T-helper 9 cell (primary cell): ENCODE measurements around the gene MAP1B.
"Not testable (repeated sequence)": the region's sequence is repeated elsewhere in the genome, so short reads cannot be mapped to it uniquely, and the experiment has no call there.

ENCODE experiments used
- DNase-seq: peaks from one replicate; pipeline ENCODE4 v3.0.0-alpha.2; 2020
- total RNA-seq, 2 donors: gene quantifications; one replicate each; lab custom pipeline; 2026; lab: John Stamatoyannopoulos, UW

MAP1B gene
- total RNA-seq = 0 to 0.21 reads per million in 2 donors

- no peak for DNase-seq
These were observed at the start of gene MAP1B for GRCh38 chr5:72107131-72107900. Gene MAP1B, plus strand, starts transcription at chr5:72107475. Its CDS starts 57 bp downstream, at chr5:72107532.

DNA sequence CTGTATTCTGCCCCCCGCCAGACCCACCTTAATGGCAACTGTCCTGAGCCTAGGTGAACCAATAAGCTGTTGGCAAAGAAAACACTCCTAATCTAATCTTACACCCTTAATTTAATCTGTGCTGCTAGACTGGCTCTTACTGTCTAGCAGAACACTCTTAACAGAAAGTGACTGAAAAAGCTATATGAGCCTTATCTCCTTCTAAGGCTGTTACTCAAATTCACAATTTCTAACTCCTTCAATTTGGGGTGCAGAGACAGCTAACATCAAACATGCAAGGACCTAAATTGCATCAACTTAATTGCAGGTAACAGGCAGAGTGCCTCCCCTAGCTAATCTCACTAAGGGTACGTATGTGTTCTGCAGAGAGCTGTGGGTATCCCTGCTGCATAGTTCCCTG is 49.5 kb upstream of the MAP1B start:
- no peak for DNase-seq

DNA sequence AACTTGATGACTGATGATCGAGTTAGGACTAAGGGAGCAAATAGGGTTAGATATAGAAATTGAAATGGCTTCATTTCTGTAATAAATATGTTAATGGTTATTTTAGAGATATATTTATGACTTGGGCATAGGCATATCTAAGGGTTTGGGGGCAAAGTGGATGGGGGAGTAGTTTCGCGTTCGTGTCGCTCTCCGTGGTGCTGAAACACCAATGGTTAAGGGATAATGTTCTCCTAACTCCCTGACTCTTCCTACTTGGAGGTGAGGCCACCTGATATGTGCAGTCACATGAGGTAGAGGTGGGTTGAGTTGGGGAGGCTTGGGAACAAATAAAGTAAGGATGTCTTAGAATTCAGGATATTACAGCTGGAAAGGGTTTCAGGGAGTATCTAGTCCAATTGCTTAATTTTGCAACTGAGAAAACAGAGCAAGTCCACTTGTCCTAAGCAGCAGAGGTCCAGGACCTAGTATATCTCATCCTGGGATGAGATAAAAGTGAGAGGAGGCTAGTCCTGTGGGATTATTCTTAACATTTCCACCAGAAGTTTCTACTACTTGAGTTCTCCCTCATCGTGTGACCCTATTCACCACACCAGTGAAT is 44.0 kb upstream of the MAP1B start:
- no peak for DNase-seq

DNA sequence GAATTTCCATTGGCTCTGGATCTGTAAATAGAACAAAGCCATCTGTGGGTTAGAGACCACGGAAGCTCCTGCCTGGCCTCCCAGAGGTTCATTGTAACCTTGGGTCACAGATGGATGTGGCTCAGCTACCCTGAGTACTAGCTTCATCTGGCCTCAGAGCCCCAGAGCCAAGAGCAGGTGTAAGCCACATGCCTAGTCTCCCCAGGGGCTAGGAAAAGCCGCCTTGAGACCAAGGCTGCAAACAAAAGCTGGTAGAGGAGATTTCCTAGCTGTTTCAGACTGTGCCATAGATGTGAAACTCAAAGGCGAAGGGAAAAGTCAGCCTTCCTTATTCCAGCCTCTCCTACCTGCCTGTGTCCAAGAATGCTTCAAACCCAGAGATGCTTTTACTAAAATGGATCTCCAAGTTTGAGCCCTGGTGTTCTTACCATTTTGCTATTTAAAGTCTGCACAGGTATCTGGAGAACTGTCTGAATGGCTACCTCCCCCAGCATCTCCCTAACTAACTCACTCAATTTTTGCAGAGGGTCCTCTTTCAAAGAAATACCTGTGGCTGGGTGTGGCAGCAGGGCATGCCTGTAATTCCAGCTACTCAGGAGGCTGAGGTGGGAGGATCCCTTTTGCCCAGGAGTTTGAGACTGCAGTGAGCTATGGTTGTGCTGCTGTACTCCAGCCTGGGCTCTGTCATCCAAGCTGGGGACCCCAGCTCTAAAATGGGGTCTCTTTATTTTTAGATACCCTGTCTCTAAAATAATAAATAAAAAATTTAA is 42.3 kb upstream of the MAP1B start:
- DNase-seq = no peak

GRCh38 chr5:72065751-72066255 is 41.5 kb upstream of the MAP1B start:
- DNase-seq = no peak

DNA sequence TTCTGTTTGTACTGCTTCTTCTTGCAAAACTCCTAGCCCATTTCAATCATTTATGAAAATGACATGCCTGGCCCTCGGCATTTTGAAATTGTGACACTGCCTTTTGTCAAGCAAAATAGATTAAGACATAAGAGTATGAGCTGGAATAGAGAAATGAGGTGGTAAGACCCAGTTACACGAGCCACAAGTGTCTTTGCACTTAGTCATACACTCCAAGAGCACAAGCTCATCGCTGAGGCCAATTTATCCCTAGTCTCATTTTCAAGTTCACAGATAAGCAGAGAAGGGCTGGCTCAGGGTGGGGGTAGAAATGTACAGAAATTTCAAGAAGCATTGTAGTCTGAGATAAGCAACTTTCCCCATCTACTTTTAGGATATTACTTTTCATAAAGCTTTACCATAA is 40.6 kb upstream of the MAP1B start:
- no peak for DNase-seq

DNA sequence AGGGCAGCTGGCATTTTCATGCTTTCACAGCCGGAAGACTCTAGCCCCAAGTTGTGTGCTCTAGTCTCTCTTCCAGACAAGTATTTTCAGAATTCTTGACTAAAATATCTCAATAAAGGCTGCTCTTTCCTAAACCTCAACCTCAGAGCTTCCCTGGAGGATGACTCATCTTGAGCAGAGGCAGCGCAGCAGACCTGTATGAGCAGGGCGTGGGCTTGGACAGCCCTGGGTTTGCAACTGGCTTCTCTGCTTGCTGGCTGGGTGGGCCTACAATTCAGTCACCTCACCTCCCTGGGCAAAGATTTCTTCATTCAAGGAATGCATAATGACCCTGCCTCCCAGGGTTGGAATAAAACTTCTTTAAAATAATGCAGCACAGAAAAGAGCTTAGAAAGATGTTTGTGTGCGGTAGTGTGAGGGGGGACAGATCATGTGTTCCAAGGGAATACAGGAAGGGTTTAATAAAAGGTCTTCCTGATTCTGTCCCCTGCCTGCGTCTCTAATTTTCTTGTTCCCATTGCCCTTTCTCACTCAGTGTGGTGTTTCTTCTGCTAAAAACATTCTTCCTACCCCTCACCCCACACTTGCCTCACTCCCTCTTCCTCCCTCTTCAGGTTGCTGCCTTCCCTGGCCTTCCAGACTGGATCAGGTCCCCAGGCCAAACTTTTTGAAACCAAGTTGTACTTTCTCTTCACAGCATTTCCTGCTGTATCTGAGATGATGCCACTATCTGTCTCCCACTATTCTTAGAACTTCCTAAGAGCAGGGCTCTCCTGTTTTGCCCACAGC is 39.4 kb upstream of the MAP1B start:
- DNase-seq = no peak

- no peak for DNase-seq
These were observed 36.7 kb upstream of the MAP1B start for GRCh38 chr5:72070529-72070928.

DNA sequence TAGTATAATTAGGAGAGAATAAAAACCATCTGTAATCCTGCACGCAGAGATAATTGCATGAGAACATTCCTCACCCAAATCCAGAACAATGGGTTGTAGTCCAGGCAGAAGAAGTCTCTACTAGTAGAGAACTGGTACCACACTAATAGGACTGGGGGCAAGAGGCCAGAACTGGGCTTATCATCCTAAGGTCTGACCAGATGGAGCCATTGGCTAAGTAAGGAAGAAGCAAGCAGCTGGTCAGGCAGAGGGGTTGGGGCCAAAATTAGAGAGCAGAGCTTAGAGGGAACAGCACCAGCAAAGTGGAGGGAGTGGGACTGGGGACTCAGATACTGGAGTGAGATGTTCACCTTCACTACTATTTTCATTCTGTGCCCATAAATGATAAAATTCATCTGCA is 35.4 kb upstream of the MAP1B start:
- DNase-seq = no peak

DNA sequence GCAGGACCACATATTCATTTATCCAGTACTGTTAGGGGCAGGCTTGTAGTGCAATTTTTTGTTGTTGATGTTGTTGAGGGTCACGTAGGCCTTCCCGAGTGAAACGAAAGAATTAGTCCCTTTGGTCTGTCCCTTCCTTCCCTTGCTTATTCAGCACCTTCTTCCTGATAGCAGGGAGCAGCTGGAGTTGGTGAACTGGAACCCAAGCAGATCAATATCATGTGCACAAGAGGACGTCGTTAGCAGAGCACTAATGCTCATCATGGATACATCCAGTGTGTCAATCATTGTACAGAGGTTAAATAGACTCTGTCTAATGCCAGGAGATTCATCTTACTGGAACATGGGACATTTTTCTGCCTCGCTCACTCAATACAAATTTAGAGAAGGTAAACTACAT is 33.0 kb upstream of the MAP1B start:
- DNase-seq = no peak

DNA sequence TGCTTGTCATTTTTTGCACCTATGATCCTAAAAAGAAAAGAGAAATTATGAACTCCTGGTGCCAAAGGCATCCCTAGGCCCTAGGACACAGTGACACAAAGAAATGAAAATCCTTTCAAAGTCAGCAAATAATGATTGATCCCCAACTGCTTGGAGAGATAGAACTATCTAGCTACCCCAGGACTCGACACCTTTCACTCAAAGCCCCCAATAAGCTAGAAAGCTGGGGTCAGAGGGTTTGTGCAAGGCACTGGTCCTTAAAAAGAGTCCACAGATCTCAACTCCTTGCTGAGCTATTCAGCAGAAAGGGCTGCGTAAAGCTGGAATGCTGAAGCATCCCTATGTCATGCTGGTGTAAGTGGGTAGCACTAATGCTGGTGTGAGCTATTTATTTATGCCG is 31.8 kb upstream of the MAP1B start:
- DNase-seq = no peak

- DNase-seq = no peak
These were observed 30.5 kb upstream of the MAP1B start for GRCh38 chr5:72076621-72077300.

DNA sequence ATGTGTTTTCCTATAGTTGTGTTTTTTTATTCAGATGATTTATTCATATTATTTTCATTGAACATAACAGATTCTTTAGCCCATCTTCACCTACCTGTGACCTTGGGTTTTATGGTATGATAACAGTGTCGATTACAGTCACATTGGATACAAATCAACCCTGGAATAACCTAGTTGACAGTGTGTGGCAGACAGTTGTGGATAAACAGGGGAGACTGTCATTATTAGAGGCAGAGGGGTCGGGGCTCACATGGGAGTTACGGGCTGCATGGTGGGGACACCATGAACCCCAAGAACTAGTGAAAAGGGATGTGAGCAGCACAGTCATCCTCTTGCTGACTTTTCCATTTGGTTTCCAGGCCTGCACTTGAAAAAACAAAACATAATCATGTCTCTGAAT is 29.9 kb upstream of the MAP1B start:
- DNase-seq = no peak

GRCh38 chr5:72079288-72079687 is 28.0 kb upstream of the MAP1B start:
- DNase-seq = no peak

- DNase-seq = no peak
These were observed 25.2 kb upstream of the MAP1B start for GRCh38 chr5:72082048-72082447.

GRCh38 chr5:72084876-72085275 is 22.4 kb upstream of the MAP1B start:
- no peak for DNase-seq

DNA sequence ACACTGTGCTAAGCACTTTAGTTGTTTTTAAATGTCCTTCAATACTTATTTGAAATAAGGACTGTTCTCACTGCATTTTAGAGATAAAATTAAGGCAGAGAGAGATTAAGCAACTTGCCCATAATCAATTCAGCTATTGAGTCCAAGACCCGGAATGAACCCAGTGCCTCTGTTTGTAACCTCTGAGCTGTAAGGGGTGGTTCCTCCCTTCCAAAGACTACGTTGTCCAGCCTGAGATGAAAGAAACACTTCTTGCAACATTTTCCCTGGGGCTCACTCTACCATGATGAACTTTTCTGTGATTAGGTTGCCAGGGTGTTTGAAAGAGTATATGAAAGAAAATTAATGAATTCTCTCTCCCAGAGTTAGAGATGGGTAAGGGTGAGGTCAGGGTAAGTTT is 22.0 kb upstream of the MAP1B start:
- no peak for DNase-seq

DNA sequence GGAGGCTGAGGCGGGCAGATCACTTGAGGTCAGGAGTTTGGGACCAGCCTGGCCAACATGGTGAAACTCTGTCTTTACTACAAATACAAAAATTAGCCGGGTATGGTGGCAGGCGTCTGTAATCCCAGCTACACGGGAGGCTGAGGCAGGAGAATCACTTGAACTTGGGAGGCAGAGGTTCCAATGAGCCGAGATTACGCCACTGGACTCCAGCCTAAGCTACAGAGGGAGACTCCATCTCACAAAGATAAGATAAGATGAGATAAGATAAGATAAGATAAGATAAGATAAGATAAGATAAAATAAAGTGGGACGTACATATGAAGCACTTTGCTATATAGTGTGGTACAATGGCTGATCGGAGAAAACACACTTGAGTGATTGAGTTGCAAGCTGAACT is 17.6 kb upstream of the MAP1B start:
- not testable (repeated sequence) for DNase-seq

GRCh38 chr5:72092074-72092473 is 15.2 kb upstream of the MAP1B start:
- DNase-seq = no peak

- no peak for DNase-seq
These were observed 14.1 kb upstream of the MAP1B start for GRCh38 chr5:72093217-72093616.

- no peak for DNase-seq
These were observed 13.5 kb upstream of the MAP1B start for GRCh38 chr5:72093824-72094223.

DNA sequence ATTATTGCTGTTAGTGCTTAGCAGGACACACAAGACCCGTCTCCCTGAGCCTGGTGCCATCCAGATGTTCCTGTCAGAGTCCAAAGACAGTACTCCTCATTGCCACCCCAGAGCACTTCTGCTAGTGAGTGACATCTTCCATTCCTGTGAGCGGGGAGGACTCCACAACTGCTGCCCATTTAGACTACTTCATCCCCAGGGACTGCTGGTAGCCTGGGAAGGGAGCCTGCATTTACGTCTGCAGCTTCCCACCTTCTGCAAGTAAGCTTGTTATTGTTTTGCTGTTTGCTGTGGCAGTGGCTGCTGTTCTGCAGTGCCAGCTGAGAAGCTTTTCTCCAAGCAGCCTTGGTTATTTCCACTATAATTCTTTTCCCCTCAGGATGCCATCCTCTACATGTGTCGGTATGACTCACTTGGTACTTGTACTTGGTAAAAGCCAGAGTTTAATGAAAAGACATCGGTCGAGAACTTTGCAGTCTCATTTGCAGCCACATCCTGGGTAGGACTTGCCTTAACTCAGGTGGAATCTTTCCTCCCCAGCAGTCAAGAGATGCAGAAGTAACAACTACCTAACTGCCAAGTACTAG is 10.6 kb upstream of the MAP1B start:
- no peak for DNase-seq
